IMR-90 (cell line): Measurements from ENCODE around the gene CACNA2D1. TPM values are rescaled to one million over a fixed set of nuclear protein-coding genes. Genes with fewer than 3 reads are reported as not detected.

ENCODE experiments used
- ATAC-seq: fragments of 200-7000 bp; cut with Tn5 transposase; 2 replicates; pipeline ENCODE4 v1.9.1; 2020; ENCODE audit warnings: low read depth, mild to moderate bottlenecking, moderate library complexity
- BruUV-seq: library from RNA; stranded (reverse); fragments of 400-500 nt; replicated peaks from 2 replicates; lab custom pipeline; 2021; lab: Mats Ljungman, UMichigan
- CTCF ChIA-PET: fragments of 300-600 bp; formaldehyde crosslinking; extraction: SDS; loops from one replicate; lab custom pipeline; 2021; ENCODE audit warnings: antibody characterized with exemption; lab: Yijun Ruan, JAX
- POLR2A ChIA-PET: fragments of 300-600 bp; sonication (Branson Sonifier 250); formaldehyde crosslinking; loops from one replicate; lab custom pipeline; 2022; ENCODE audit warnings: antibody characterized with exemption; ENCODE audit not compliant: unreplicated experiment; lab: Charles Lee
- DNase-seq: peaks from one replicate; pipeline ENCODE4 v3.0.0; 2013
- H2AFZ ChIP-seq: replicated peaks from 2 replicates; pipeline ENCODE3; 2013; ENCODE audit warnings: low read length, mild to moderate bottlenecking; ENCODE audit not compliant: poor library complexity
- H2AK5ac ChIP-seq: 2 replicates; pipeline ENCODE4 v1.6.1; 2013; ENCODE audit warnings: low read depth, low read length, inconsistent platforms
- H2AK9ac ChIP-seq: replicated peaks from 2 replicates; pipeline ENCODE3; 2013; ENCODE audit warnings: mild to moderate bottlenecking, low read depth, low read length, moderate library complexity; ENCODE audit not compliant: poor library complexity
- H2BK120ac ChIP-seq: 2 replicates; pipeline ENCODE4 v1.6.1; 2013; ENCODE audit warnings: low read depth, low read length, inconsistent platforms
- H2BK15ac ChIP-seq: 3 replicates; pipeline ENCODE4 v1.6.1; 2013; ENCODE audit warnings: low read depth, low read length, inconsistent platforms
- H2BK20ac ChIP-seq: 2 replicates; pipeline ENCODE4 v1.6.1; 2013; ENCODE audit warnings: low read depth, mild to moderate bottlenecking, inconsistent platforms, low read length, moderate library complexity
- H2BK5ac ChIP-seq: 2 replicates; pipeline ENCODE4 v1.6.1; 2013; ENCODE audit warnings: mild to moderate bottlenecking, low read depth, low read length, inconsistent platforms; ENCODE audit not compliant: poor library complexity, severe bottlenecking
- H3K14ac ChIP-seq: replicated peaks from 2 replicates; pipeline ENCODE4 v1.6.1; 2013; ENCODE audit warnings: low read depth, low read length, inconsistent platforms
- H3K18ac ChIP-seq: 2 replicates; pipeline ENCODE4 v1.6.1; 2013; ENCODE audit warnings: low read depth, low read length, control low read depth
- H3K23ac ChIP-seq: 2 replicates; pipeline ENCODE4 v1.6.1; 2013; ENCODE audit warnings: low read depth, low read length, inconsistent platforms
- H3K27ac ChIP-seq: 2 replicates; pipeline ENCODE4 v1.5.1; 2013; ENCODE audit warnings: mild to moderate bottlenecking, control low read depth, low read length; ENCODE audit not compliant: insufficient read depth
- H3K27me3 ChIP-seq: 2 replicates; pipeline ENCODE4 v1.6.1; 2013; ENCODE audit warnings: low read length; ENCODE audit not compliant: control insufficient read depth, insufficient read depth
- H3K36me3 ChIP-seq: 2 replicates; pipeline ENCODE4 v1.6.1; 2013; ENCODE audit warnings: low read length, mixed read lengths; ENCODE audit not compliant: control insufficient read depth, insufficient read depth
- H3K4ac ChIP-seq: 2 replicates; pipeline ENCODE4 v1.6.1; 2013; ENCODE audit warnings: low read depth, low read length, inconsistent platforms
- H3K4me1 ChIP-seq: 2 replicates; pipeline ENCODE4 v1.6.1; 2013; ENCODE audit warnings: low read length, mixed read lengths; ENCODE audit not compliant: control insufficient read depth, insufficient read depth
- H3K4me2 ChIP-seq: 2 replicates; pipeline ENCODE4 v1.6.1; 2013; ENCODE audit warnings: low read depth, mild to moderate bottlenecking, control low read depth, low read length, moderate library complexity
- H3K4me3 ChIP-seq: 2 replicates; pipeline ENCODE4 v1.5.1; 2013; ENCODE audit warnings: low read depth, mild to moderate bottlenecking, control low read depth, low read length, moderate library complexity; ENCODE audit not compliant: insufficient read depth
- H3K56ac ChIP-seq: 2 replicates; pipeline ENCODE4 v1.6.1; 2013; ENCODE audit warnings: low read length, inconsistent platforms; ENCODE audit not compliant: insufficient read depth; ENCODE audit errors: extremely low read depth
- H3K79me1 ChIP-seq, 2 experiments: 2 replicates each; pipeline ENCODE4 v1.6.1; 2013; ENCODE audit warnings: low read length in 2 of 2, inconsistent platforms in 1 of 2, low read depth in 1 of 2
- H3K9ac ChIP-seq: 2 replicates; pipeline ENCODE4 v1.6.1; 2013; ENCODE audit warnings: low read depth, low read length, control low read depth
- H3K9me1 ChIP-seq: 2 replicates; pipeline ENCODE4 v1.6.1; 2013; ENCODE audit warnings: low read length, inconsistent platforms; ENCODE audit not compliant: insufficient read depth
- H3K9me3 ChIP-seq: 2 replicates; pipeline ENCODE4 v1.6.1; 2013; ENCODE audit warnings: low read length; ENCODE audit not compliant: control insufficient read depth, insufficient read depth
- H4K20me1 ChIP-seq: 2 replicates; pipeline ENCODE4 v1.6.1; 2013; ENCODE audit warnings: low read length, inconsistent platforms; ENCODE audit not compliant: insufficient read depth
- H4K5ac ChIP-seq: 2 replicates; pipeline ENCODE4 v1.6.1; 2013; ENCODE audit warnings: mild to moderate bottlenecking, low read depth, low read length, control low read depth
- H4K8ac ChIP-seq, 2 experiments: 2 replicates each; pipeline ENCODE4 v1.6.1; 2013; ENCODE audit warnings: low read depth in 2 of 2, low read length in 2 of 2, control low read depth in 1 of 2, inconsistent platforms in 1 of 2
- H4K91ac ChIP-seq: 2 replicates; pipeline ENCODE4 v1.6.1; 2013; ENCODE audit warnings: low read depth, low read length, inconsistent platforms; ENCODE audit not compliant: insufficient read depth
- BHLHE40 ChIP-seq: fragments of 150-350 bp; IDR thresholded peaks from 2 replicates; pipeline ENCODE4 v1.6.1; 2016; ENCODE audit warnings: mild to moderate bottlenecking, low read depth, low read length
- CEBPB ChIP-seq: IDR thresholded peaks from 2 replicates; pipeline ENCODE4 v1.6.1; 2012; ENCODE audit warnings: low read depth, low read length, improper control_type of control experiment
- CHD1 ChIP-seq: IDR thresholded peaks from 2 replicates; pipeline ENCODE4 v1.6.1; 2012; ENCODE audit warnings: low read depth, low read length, improper control_type of control experiment
- CTCF ChIP-seq: conservative IDR thresholded peaks from 2 replicates; pipeline ENCODE4 v1.5.1; 2012; ENCODE audit warnings: mild to moderate bottlenecking, low read depth, low read length, improper control_type of control experiment
- ELK1 ChIP-seq: fragments of 150-350 bp; IDR thresholded peaks from 2 replicates; pipeline ENCODE4 v1.6.1; 2016; ENCODE audit warnings: low read depth, mild to moderate bottlenecking, low read length, moderate library complexity, borderline replicate concordance
- FOS ChIP-seq: fragments of 150-350 bp; IDR thresholded peaks from 2 replicates; pipeline ENCODE4 v1.6.1; 2016; ENCODE audit warnings: low read depth, low read length
- MAFK ChIP-seq: IDR thresholded peaks from 2 replicates; pipeline ENCODE4 v1.6.1; 2012; ENCODE audit warnings: low read depth, low read length, improper control_type of control experiment
- MAZ ChIP-seq: IDR thresholded peaks from 2 replicates; pipeline ENCODE4 v1.6.1; 2012; ENCODE audit warnings: low read depth, mild to moderate bottlenecking, low read length, improper control_type of control experiment, moderate library complexity, borderline replicate concordance
- MXI1 ChIP-seq: IDR thresholded peaks from 2 replicates; pipeline ENCODE4 v1.6.1; 2012; ENCODE audit warnings: low read depth, mild to moderate bottlenecking, low read length, moderate library complexity, borderline replicate concordance
- NFE2L2 ChIP-seq: fragments of 150-350 bp; IDR thresholded peaks from 2 replicates; pipeline ENCODE4 v1.6.1; 2016; ENCODE audit warnings: low read depth, mild to moderate bottlenecking, low read length
- POLR2A ChIP-seq: IDR thresholded peaks from 2 replicates; pipeline ENCODE4 v1.6.1; 2012; ENCODE audit warnings: mild to moderate bottlenecking, low read depth, low read length
- RAD21 ChIP-seq: IDR thresholded peaks from 2 replicates; pipeline ENCODE4 v1.6.1; 2012; ENCODE audit warnings: low read length, improper control_type of control experiment
- RCOR1 ChIP-seq: IDR thresholded peaks from 2 replicates; pipeline ENCODE4 v1.6.1; 2012; ENCODE audit warnings: mild to moderate bottlenecking, low read length, improper control_type of control experiment; ENCODE audit not compliant: insufficient replicate concordance
- RFX5 ChIP-seq: IDR thresholded peaks from 2 replicates; pipeline ENCODE4 v1.8.0; 2012; ENCODE audit warnings: low read depth, mild to moderate bottlenecking, low read length, moderate library complexity
- SMC3 ChIP-seq: fragments of 150-350 bp; IDR thresholded peaks from 2 replicates; pipeline ENCODE4 v1.6.1; 2016; ENCODE audit warnings: low read depth, mild to moderate bottlenecking, antibody characterized with exemption, low read length, moderate library complexity
- USF2 ChIP-seq: fragments of 150-350 bp; IDR thresholded peaks from 2 replicates; pipeline ENCODE4 v1.6.1; 2017; ENCODE audit warnings: mild to moderate bottlenecking, antibody characterized with exemption, low read length, low read depth
- WGBS, 2 experiments: methylation state at CpG; one replicate each; pipeline versions ENCODE4 v1.1.5 to v1.1.7; 2013; ENCODE audit warnings: missing lambda C conversion rate in 2 of 2; ENCODE audit not compliant: insufficient read length in 1 of 2; ENCODE audit errors: extremely low coverage in 2 of 2; 5-methylcytosine and 5-hydroxymethylcytosine counted together
- dilution Hi-C: fragments of 300-500 bp; cut with HindIII; formaldehyde crosslinking; loops from one replicate; pipeline ENCODE4 v1.14.3; 2018; ENCODE audit warnings: low sequenced_read_pairs; ENCODE audit not compliant: unreplicated experiment
- in situ Hi-C: fragments of 300-500 bp; cut with MboI; formaldehyde crosslinking; loops from 3 replicates; pipeline ENCODE4 v1.14.3; 2019; ENCODE audit warnings: low sequenced_read_pairs, inconsistent platforms, mixed read lengths
- intact Hi-C: fragments of 100-400 bp; cut with micrococcal nuclease; formaldehyde crosslinking; loops from 2 replicates; pipeline ENCODE4 v1.10.0; 2022
- polyA plus RNA-seq, 3 experiments: library from polyadenylated mRNA; depleted of rRNA; stranded (reverse); fragments of >200 nt; gene quantifications; 2 replicates each; pipeline ENCODE4 v1.2.3, GENCODE V29; 2012; ENCODE audit warnings: low replicate concordance in 1 of 3
- total RNA-seq: library from RNA; depleted of rRNA; stranded (reverse); fragments of >200 nt; gene quantifications from 2 replicates; pipeline ENCODE4 v1.2.3, GENCODE V29; 2012

Gene CACNA2D1
- total and polyA plus RNA-seq, 2 of the 4 experiments (the other 2 are of a cell fraction), result 5.8 to 21.9 TPM

- Histone ChIP-seq H3K9ac (no peak overlapping the region), H2BK120ac (no peak overlapping the region), H3K9me3 (no peaks in the 10 kb centered on the region), H3K27me3 (no peaks in the 10 kb centered on the region), H3K4ac (no peak overlapping the region), H3K4me2 (no peak overlapping the region), H2BK5ac (no peak overlapping the region), H4K20me1 (no peaks in the 10 kb centered on the region), H2BK15ac (no peak overlapping the region), H3K36me3 (no peaks in the 10 kb centered on the region; the same call in 1 of the 2 replicates), H3K4me1 (peaks cover 7% of the 10 kb centered on the region), H3K9me1 (no peaks in the 10 kb centered on the region), H3K79me1 (no peaks in the 10 kb centered on the region), H3K27ac (no peak overlapping the region), H3K14ac (no peak overlapping the region; the same call in 1 of the 2 replicates), H2AK9ac (no peak overlapping the region), H2AK5ac (no peak overlapping the region), H3K23ac (no peak overlapping the region), H4K5ac (no peak overlapping the region), H3K56ac (no peak overlapping the region), H3K4me3 (no peak overlapping the region), H3K18ac (no peak overlapping the region), H4K91ac (no peak overlapping the region), H4K8ac (no peak overlapping the region), H2AFZ (no peak overlapping the region), H2BK20ac (no peak overlapping the region)
- dilution Hi-C loops, result no loop called here
- WGBS, 2 experiments, result no CpG with 5 or more reads among the region's 1 CpG
- intact Hi-C loops, result loop anchor here (5.0 kb wide), 1 partner anchor 388 kb away; the partner anchor contains the start of gene CACNA2D1
- TF ChIP-seq FOS (no peak), CTCF (no peak), RFX5 (no peak), SMC3 (no peak), USF2 (no peak), NFE2L2 (no peak), MAFK (no peak), RCOR1 (no peak), MAZ (no peak), CHD1 (no peak), CEBPB (no peak), RAD21 (no peak), MXI1 (no peak), BHLHE40 (no peak), ELK1 (no peak), POLR2A (no peak)
- DNase-seq, result peak; percentile 58
- no peak for ATAC-seq
- no TSS peak for BruUV-seq
- ChIA-PET POLR2A (no interaction called here), CTCF (interaction anchor here (0.9 to 1.0 kb wide), 2 partner anchors 9 to 26 kb away, joined by 3 to 5 read pairs; no protein-coding TSS in a partner anchor)
- in situ Hi-C loops, result loop anchor here (10.0 kb wide), 1 partner anchor 170 kb away; no protein-coding TSS in a partner anchor
Measured at GRCh38 chr7:82054544-82054943, 389.0 kb downstream of the CACNA2D1 start.
